K562 (cell line): ENCODE results near the gene PNMA3. TPM values are rescaled to one million over a fixed set of nuclear protein-coding genes. Genes with fewer than 3 reads are reported as not detected.

Experiments used
- BRD4 ChIP-seq: fragments of 200-600 bp; sonication (generic); IDR thresholded peaks from 2 replicates; pipeline ENCODE4 v1.6.1; 2017; ENCODE audit warnings: inconsistent platforms
- CBFB ChIP-seq: sonication (generic); formaldehyde crosslinking; IDR thresholded peaks from 2 replicates; pipeline ENCODE4 v1.4.0; 2020; ENCODE audit warnings: mild to moderate bottlenecking, missing genetic modification reagents
- CEBPG ChIP-seq, 3 experiments: fragments of 200-800 bp in 1 of 3; sonication (Bioruptor generic) in 1 of 3; sonication (generic) in 1 of 3; formaldehyde crosslinking in 1 of 3; IDR thresholded peaks in 2 of 3; conservative IDR thresholded peaks in 1 of 3; 2 replicates each; pipeline versions ENCODE4 v1.6.1 to v1.8.0; 2016 to 2022; ENCODE audit warnings: missing compliant biosample characterization in 2 of 3, missing genetic modification characterization in 2 of 3, mild to moderate bottlenecking in 1 of 3, missing genetic modification reagents in 1 of 3
- CTCFL ChIP-seq: IDR thresholded peaks from 2 replicates; pipeline ENCODE4 v1.6.1; 2011; ENCODE audit warnings: borderline replicate concordance, low read depth, mild to moderate bottlenecking, moderate library complexity, low read length; ENCODE audit not compliant: insufficient read depth, poor library complexity, severe bottlenecking
- ELF1 ChIP-seq: fragments of 200-800 bp; sonication (Bioruptor generic); IDR thresholded peaks from 2 replicates; pipeline ENCODE4 v1.6.1; 2016; ENCODE audit warnings: missing genetic modification characterization, missing compliant biosample characterization
- ETV1 ChIP-seq: fragments of 450-650 bp; conservative IDR thresholded peaks from 2 replicates; pipeline ENCODE4 v1.6.1; 2016; ENCODE audit warnings: missing genetic modification characterization, control low read depth, low read depth, missing compliant biosample characterization
- KAT7 ChIP-seq: sonication (generic); formaldehyde crosslinking; IDR thresholded peaks from 2 replicates; pipeline ENCODE4 v1.8.0; 2022; ENCODE audit warnings: missing genetic modification reagents, mild to moderate bottlenecking, borderline replicate concordance
- KLF6 ChIP-seq: fragments of 250-450 bp; sonication (Bioruptor Pico); IDR thresholded peaks from 2 replicates; pipeline ENCODE4 v1.4.0; 2020; ENCODE audit warnings: mild to moderate bottlenecking, moderate library complexity, borderline replicate concordance
- LARP7 ChIP-seq: fragments of 450-650 bp; IDR thresholded peaks from 2 replicates; pipeline ENCODE4 v1.6.1; 2016
- MTA1 ChIP-seq: fragments of 450-650 bp; IDR thresholded peaks from 2 replicates; pipeline ENCODE4 v1.6.1; 2017; ENCODE audit warnings: borderline replicate concordance
- NBN ChIP-seq: fragments of 450-650 bp; IDR thresholded peaks from 2 replicates; pipeline ENCODE4 v1.6.1; 2016; ENCODE audit warnings: low read depth, mild to moderate bottlenecking
- NFXL1 ChIP-seq: fragments of 450-650 bp; formaldehyde crosslinking; IDR thresholded peaks from 2 replicates; pipeline ENCODE4 v1.4.0; 2021; ENCODE audit warnings: mild to moderate bottlenecking
- PBX2 ChIP-seq, 2 experiments: IDR thresholded peaks in 1 of 2; conservative IDR thresholded peaks in 1 of 2; 2 replicates each; pipeline ENCODE4 v1.6.1; 2016; ENCODE audit warnings: low read depth in 2 of 2, mild to moderate bottlenecking in 1 of 2, missing compliant biosample characterization in 1 of 2, missing genetic modification characterization in 1 of 2, moderate library complexity in 1 of 2
- RFX5 ChIP-seq: IDR thresholded peaks from 2 replicates; pipeline ENCODE4 v1.6.1; 2011; ENCODE audit warnings: low read depth, mild to moderate bottlenecking, improper control_type of control experiment, low read length
- SAFB ChIP-seq: fragments of 200-400 bp; formaldehyde crosslinking; IDR thresholded peaks from 2 replicates; pipeline ENCODE4 v1.6.1; 2017; ENCODE audit warnings: low read depth, low read length, borderline replicate concordance
- SMAD3 ChIP-seq: fragments of 450-650 bp; formaldehyde crosslinking; conservative IDR thresholded peaks from 2 replicates; pipeline ENCODE4 v1.4.0; 2020; ENCODE audit warnings: mild to moderate bottlenecking
- THAP7 ChIP-seq: fragments of 250-450 bp; sonication (Bioruptor Pico); IDR thresholded peaks from 2 replicates; pipeline ENCODE4 v1.5.0; 2021
- TRIM28 ChIP-seq: fragments of 450-650 bp; IDR thresholded peaks from 2 replicates; pipeline ENCODE4 v1.6.1; 2017
- XRCC4 ChIP-seq: IDR thresholded peaks from one replicate; pipeline ENCODE4 v1.6.1; 2011; ENCODE audit not compliant: insufficient read depth, insufficient read length; ENCODE audit errors: extremely low read depth
- ZNF12 ChIP-seq: sonication (generic); formaldehyde crosslinking; IDR thresholded peaks from 2 replicates; pipeline ENCODE4 v1.4.0; 2020; ENCODE audit warnings: mild to moderate bottlenecking, missing genetic modification reagents
- ZNF347 ChIP-seq: fragments of 450-650 bp; formaldehyde crosslinking; IDR thresholded peaks from 2 replicates; pipeline ENCODE4 v1.4.0; 2020; ENCODE audit warnings: low read depth, mild to moderate bottlenecking, moderate library complexity
- ZNF354B ChIP-seq: fragments of 250-450 bp; sonication (Bioruptor Pico); IDR thresholded peaks from 2 replicates; pipeline ENCODE4 v1.4.0; 2020
- ZNF584 ChIP-seq: fragments of 200-800 bp; sonication (Bioruptor generic); IDR thresholded peaks from 2 replicates; pipeline ENCODE4 v1.6.1; 2016; ENCODE audit warnings: low read depth, mild to moderate bottlenecking, missing genetic modification characterization, missing compliant biosample characterization
- ZNF644 ChIP-seq: fragments of 200-800 bp; sonication (Bioruptor generic); IDR thresholded peaks from 2 replicates; pipeline ENCODE4 v1.6.1; 2016; ENCODE audit warnings: low read depth, missing genetic modification characterization, missing compliant biosample characterization
- polyA plus RNA-seq, 8 experiments: library from polyadenylated mRNA; depleted of rRNA in 4 of 8; stranded (reverse) in 5 of 8; unstranded in 3 of 8; fragments of >200 nt; fragmentation: Nextera tagmentation in 2 of 8; fragmentation: Illumina TruSeq in 1 of 8; extraction: Ambion mirVana in 2 of 8; extraction: Trizol in 1 of 8; gene quantifications; 2 replicates each; pipeline versions ENCODE4 v1.2.1 to v1.2.3, GENCODE V29; 2011 to 2014; ENCODE audit warnings: inconsistent platforms in 1 of 8, missing spikeins in 1 of 8
- total RNA-seq, 7 experiments: library from RNA; depleted of rRNA in 6 of 7; stranded (reverse); fragments of >200 nt in 6 of 7; fragmentation: Illumina TruSeq in 2 of 7; extraction: Trizol in 2 of 7; gene quantifications; 2 replicates each; pipeline versions ENCODE4 v1.2.1 to v1.2.3, GENCODE V29; 2011 to 2021; ENCODE audit warnings: low replicate concordance in 1 of 7

PNMA3 gene
- total and polyA plus RNA-seq, 9 of the 15 experiments (the other 6 are each of a cell fraction or from before 2014, with no cell fraction given): 0.01 to 1.5 (median 0.95) TPM; not detected in 1

- TF ChIP-seq ZNF644 (no peak), LARP7 (no peak), ZNF584 (CRISPR knock-in tag) (no peak), NFXL1 (CRISPR knock-in tag) (no peak), PBX2 (CRISPR knock-in tag; IDR thresholded peaks at IDR 0.05; ENCODE audit: low read depth) (no peak), PBX2 (tag; conservative IDR thresholded peaks at IDR 0.05; ENCODE audit: low read depth) (no peak), THAP7 (no peak), CEBPG (CRISPR knock-in tag; IDR thresholded peaks at IDR 0.05) (no peak), CEBPG (tag; conservative IDR thresholded peaks at IDR 0.05 in 1 of 2, IDR thresholded peaks at IDR 0.05 in 1 of 2) (no peak), KLF6 (CRISPR knock-in tag) (no peak), ELF1 (tag) (peak; percentile 41; the same call in 1 of the 2 replicates), TRIM28 (no peak), MTA1 (no peak), SMAD3 (CRISPR knock-in tag) (no peak), ETV1 (tag) (no peak), BRD4 (no peak), CTCFL (no peak), KAT7 (CRISPR knock-in tag) (no peak), RFX5 (no peak), ZNF347 (CRISPR knock-in tag) (no peak), SAFB (peak; percentile 93), ZNF12 (CRISPR knock-in tag) (0 out of 2 replicates have a peak, but pooled peaks have one; percentile 25), XRCC4 (no peak), ZNF354B (CRISPR knock-in tag) (no peak), NBN (no peak), CBFB (CRISPR knock-in tag) (peak; percentile 70; the same call in 1 of the 2 replicates)
These were observed 23.7 kb upstream of the PNMA3 start (continued) for GRCh38 chrX:153032397-153033118.
